GM12892 (cell line): ENCODE data around the gene GPR42.

Experiments
- POLR2A ChIP-seq: IDR thresholded peaks from 2 replicates; pipeline ENCODE4 v1.6.1; 2011; ENCODE audit warnings: low read depth, low read length, control low read depth
- POLR2AphosphoS5 ChIP-seq: IDR thresholded peaks from 2 replicates; pipeline ENCODE4 v1.6.1; 2011; ENCODE audit warnings: low read depth, low read length, control low read depth

DNA sequence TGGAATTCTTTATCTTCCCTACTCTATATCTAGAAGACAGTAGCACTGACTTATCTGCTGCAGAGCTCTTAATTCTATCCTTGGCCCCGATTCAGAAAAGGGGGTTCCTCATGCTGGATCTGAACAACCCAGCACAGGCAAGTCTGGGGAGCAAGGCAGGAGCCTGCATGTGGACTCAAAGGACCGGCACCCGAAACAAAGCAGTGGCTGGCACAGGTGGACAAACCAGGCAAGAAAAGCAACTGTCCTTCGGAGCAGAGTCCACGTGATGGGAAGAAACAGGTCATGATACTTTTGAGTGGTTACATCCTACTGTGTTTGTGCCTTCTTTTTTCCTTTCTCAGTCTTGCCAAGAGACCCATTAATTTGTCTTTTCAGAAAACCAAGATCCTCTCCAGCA lies 38.3 kb downstream of the GPR42 start:
- TF ChIP-seq POLR2A = no peak
- no peak for TF ChIP-seq POLR2AphosphoS5
